GM23338 (cell line): ENCODE measurements around the gene CGNL1. TPM values are rescaled to one million over a fixed set of nuclear protein-coding genes. Genes with fewer than 3 reads are reported as not detected.

Experiments
- ATAC-seq: fragments of 200-7000 bp; cut with Tn5 transposase; 3 replicates; pipeline ENCODE4 v1.9.1; 2020
- DNase-seq: peaks from one replicate; pipeline ENCODE4 v3.0.0-alpha.2; 2015; ENCODE audit warnings: low spot score
- H2AFZ ChIP-seq: fragments of 200-600 bp; sonication (generic); 2 replicates; pipeline ENCODE4 v1.8.0; 2016; ENCODE audit warnings: antibody characterized with exemption, mild to moderate bottlenecking, moderate library complexity
- H3F3A ChIP-seq: fragments of 200-600 bp; sonication (generic); replicated peaks from 2 replicates; pipeline ENCODE4 v1.8.0; 2017; ENCODE audit warnings: antibody characterized with exemption, mixed run types, low read depth
- H3K27ac ChIP-seq: fragments of 200-600 bp; sonication (generic); 2 replicates; pipeline ENCODE4 v1.6.1; 2016; ENCODE audit warnings: low read depth
- H3K27me3 ChIP-seq: fragments of 200-600 bp; sonication (generic); 2 replicates; pipeline ENCODE4 v1.8.0; 2016; ENCODE audit warnings: mild to moderate bottlenecking, mixed run types, moderate library complexity; ENCODE audit not compliant: insufficient read depth
- H3K36me3 ChIP-seq: fragments of 200-600 bp; sonication (generic); 2 replicates; pipeline ENCODE4 v1.8.0; 2016; ENCODE audit warnings: mild to moderate bottlenecking; ENCODE audit not compliant: insufficient read depth
- H3K4me1 ChIP-seq: fragments of 200-600 bp; sonication (generic); 2 replicates; pipeline ENCODE4 v1.8.0; 2016; ENCODE audit warnings: mild to moderate bottlenecking, moderate library complexity; ENCODE audit not compliant: insufficient read depth
- H3K4me2 ChIP-seq: fragments of 200-600 bp; sonication (generic); 2 replicates; pipeline ENCODE4 v1.7.1; 2017; ENCODE audit warnings: mixed run types
- H3K4me3 ChIP-seq: fragments of 200-600 bp; sonication (generic); 2 replicates; pipeline ENCODE4 v1.6.1; 2016; ENCODE audit warnings: mixed run types
- H3K79me2 ChIP-seq: fragments of 200-600 bp; sonication (generic); replicated peaks from 2 replicates; pipeline ENCODE4 v1.8.0; 2017; ENCODE audit warnings: mild to moderate bottlenecking; ENCODE audit not compliant: insufficient read depth
- H3K9me2 ChIP-seq: fragments of 200-600 bp; sonication (generic); 2 replicates; pipeline ENCODE4 v1.8.0; 2017; ENCODE audit not compliant: insufficient read depth
- H4K20me1 ChIP-seq: fragments of 200-600 bp; sonication (generic); replicated peaks from 2 replicates; pipeline ENCODE4 v1.8.0; 2017; ENCODE audit warnings: mild to moderate bottlenecking; ENCODE audit not compliant: insufficient read depth
- H3K27ac Mint-ChIP-seq: 2 replicates; pipeline ENCODE4 v1.8.0; 2020; ENCODE audit warnings: inconsistent platforms, mild to moderate bottlenecking, moderate library complexity, mixed read lengths
- H3K27me3 Mint-ChIP-seq: 3 replicates; pipeline ENCODE4 v1.8.0; 2022; ENCODE audit warnings: low read depth, mild to moderate bottlenecking, moderate library complexity, mixed read lengths, inconsistent platforms; ENCODE audit not compliant: insufficient read depth, poor library complexity
- H3K36me3 Mint-ChIP-seq: 3 replicates; pipeline ENCODE4 v1.8.0; 2021; ENCODE audit warnings: low read depth, mild to moderate bottlenecking, inconsistent platforms, moderate library complexity, mixed read lengths
- H3K4me1 Mint-ChIP-seq: 3 replicates; pipeline ENCODE4 v1.8.0; 2020; ENCODE audit warnings: mild to moderate bottlenecking, inconsistent platforms, mixed read lengths
- H3K4me3 Mint-ChIP-seq: 3 replicates; pipeline ENCODE4 v1.8.0; 2021; ENCODE audit warnings: moderate library complexity, mild to moderate bottlenecking, inconsistent platforms, mixed read lengths
- H3K9me3 Mint-ChIP-seq: 3 replicates; pipeline ENCODE4 v1.8.0; 2020; ENCODE audit warnings: moderate library complexity, mild to moderate bottlenecking, inconsistent platforms, mixed read lengths
- CREB1 ChIP-seq: fragments of 250-450 bp; sonication (Bioruptor Pico); IDR thresholded peaks from 2 replicates; pipeline ENCODE4 v1.5.0; 2020; ENCODE audit warnings: low read depth, mild to moderate bottlenecking, moderate library complexity
- CTCF ChIP-seq, 2 experiments: fragments of 200-600 bp in 1 of 2; sonication (generic) in 1 of 2; conservative IDR thresholded peaks; 2 replicates each; pipeline versions ENCODE4 v1.5.1 to v1.6.1; 2016 to 2017; ENCODE audit warnings: antibody characterized with exemption in 2 of 2, low read depth in 2 of 2, mild to moderate bottlenecking in 2 of 2, moderate library complexity in 1 of 2
- ETS1 ChIP-seq: IDR thresholded peaks from 2 replicates; pipeline ENCODE4 v1.6.1; 2016; ENCODE audit warnings: antibody characterized with exemption
- EZH2 ChIP-seq: fragments of 200-600 bp; sonication (generic); IDR thresholded peaks from one replicate; pipeline ENCODE4 v1.8.0; 2017; ENCODE audit warnings: antibody characterized with exemption, mild to moderate bottlenecking, low read depth; ENCODE audit not compliant: unreplicated experiment
- EZH2phosphoT487 ChIP-seq: fragments of 200-600 bp; sonication (generic); IDR thresholded peaks from one replicate; pipeline ENCODE4 v1.8.1; 2018; ENCODE audit warnings: antibody characterized with exemption; ENCODE audit not compliant: unreplicated experiment
- JUNB ChIP-seq: IDR thresholded peaks from one replicate; pipeline ENCODE4 v1.6.1; 2016; ENCODE audit warnings: antibody characterized with exemption; ENCODE audit not compliant: unreplicated experiment
- NANOG ChIP-seq: IDR thresholded peaks from 2 replicates; pipeline ENCODE4 v1.6.1; 2016; ENCODE audit warnings: antibody characterized with exemption, borderline replicate concordance
- POLR2AphosphoS5 ChIP-seq: IDR thresholded peaks from 2 replicates; pipeline ENCODE4 v1.6.1; 2016; ENCODE audit warnings: antibody characterized with exemption, low read depth
- REST ChIP-seq: IDR thresholded peaks from one replicate; pipeline ENCODE4 v1.6.1; 2018; ENCODE audit warnings: antibody characterized with exemption; ENCODE audit not compliant: unreplicated experiment
- STAT1 ChIP-seq: IDR thresholded peaks from one replicate; pipeline ENCODE4 v1.6.1; 2016; ENCODE audit warnings: antibody characterized with exemption; ENCODE audit not compliant: unreplicated experiment
- ZNF114 ChIP-seq: fragments of 250-450 bp; sonication (Bioruptor Pico); IDR thresholded peaks from 2 replicates; pipeline ENCODE4 v1.5.0; 2020; ENCODE audit warnings: mild to moderate bottlenecking, moderate library complexity
- ZNF331 ChIP-seq: fragments of 250-450 bp; sonication (Bioruptor Pico); IDR thresholded peaks from 2 replicates; pipeline ENCODE4 v1.5.0; 2020; ENCODE audit warnings: low read depth, mild to moderate bottlenecking, moderate library complexity
- ZNF462 ChIP-seq: fragments of 250-450 bp; sonication (Bioruptor Pico); IDR thresholded peaks from 2 replicates; pipeline ENCODE4 v1.5.0; 2020; ENCODE audit warnings: mild to moderate bottlenecking, moderate library complexity
- polyA plus RNA-seq: library from polyadenylated mRNA; unstranded; fragments of >200 nt; fragmentation: Nextera tagmentation; extraction: Ambion mirVana; gene quantifications from 2 replicates; pipeline ENCODE4 v1.2.1, GENCODE V29; 2016
- total RNA-seq: library from RNA; depleted of rRNA; stranded (reverse); fragments of >200 nt; shearing (Covaris generic); gene quantifications from 2 replicates; pipeline ENCODE4 v1.2.3, GENCODE V29; 2014

The CGNL1 gene
- total and polyA plus RNA-seq, 2 experiments from 2014 or later = 20.0 to 57.8 TPM

GRCh38 chr15:57442335-57442734, 66.0 kb downstream of the CGNL1 start:
- Histone ChIP-seq H4K20me1 (no peaks in the 10 kb centered on the region), H3K4me2 (no peak overlapping the region), H2AFZ (no peak overlapping the region), H3K4me3 (no peak overlapping the region), H3K79me2 (peaks cover 3% of the 10 kb centered on the region; the same call in 1 of the 2 replicates), H3K4me1 (peaks cover 16% of the 10 kb centered on the region), H3K9me2 (no peaks in the 10 kb centered on the region), H3F3A (no peaks in the 10 kb centered on the region), H3K36me3 (peaks cover 11% of the 10 kb centered on the region; the same call in 1 of the 2 replicates), H3K27ac (no peak overlapping the region), H3K27me3 (no peaks in the 10 kb centered on the region)
- ATAC-seq = no peak
- Mint-ChIP-seq H3K27ac (no peak overlapping the region), H3K36me3 (peaks cover 49% of the 10 kb centered on the region), H3K27me3 (no peaks in the 10 kb centered on the region), H3K4me1 (peaks cover 33% of the 10 kb centered on the region), H3K4me3 (no peak overlapping the region), H3K9me3 (no peaks in the 10 kb centered on the region)
- TF ChIP-seq POLR2AphosphoS5 (no peak), ETS1 (no peak), REST (no peak), JUNB (no peak), NANOG (no peak), EZH2phosphoT487 (no peak), CREB1 (no peak), ZNF114 (CRISPR knock-in tag) (no peak), EZH2 (no peak), CTCF (conservative IDR thresholded peaks at IDR 0.05; ENCODE audit: low read depth in 2 of 2) (no peak), ZNF331 (CRISPR knock-in tag) (no peak), ZNF462 (no peak), STAT1 (no peak)
- no peak for DNase-seq
